HG02759 (cell line): ENCODE measurements around the gene RNF220.
"Not testable (repeated sequence)": the region's sequence is repeated elsewhere in the genome, so short reads cannot be mapped to it uniquely, and the experiment has no call there.

Experiments used
- ATAC-seq: cut with Tn5 transposase; IDR thresholded peaks from one replicate; pipeline ENCODE4 v1.9.1; 2021; ENCODE audit warnings: mild to moderate bottlenecking, moderate library complexity; ENCODE audit not compliant: unreplicated experiment

Gene RNF220

DNA sequence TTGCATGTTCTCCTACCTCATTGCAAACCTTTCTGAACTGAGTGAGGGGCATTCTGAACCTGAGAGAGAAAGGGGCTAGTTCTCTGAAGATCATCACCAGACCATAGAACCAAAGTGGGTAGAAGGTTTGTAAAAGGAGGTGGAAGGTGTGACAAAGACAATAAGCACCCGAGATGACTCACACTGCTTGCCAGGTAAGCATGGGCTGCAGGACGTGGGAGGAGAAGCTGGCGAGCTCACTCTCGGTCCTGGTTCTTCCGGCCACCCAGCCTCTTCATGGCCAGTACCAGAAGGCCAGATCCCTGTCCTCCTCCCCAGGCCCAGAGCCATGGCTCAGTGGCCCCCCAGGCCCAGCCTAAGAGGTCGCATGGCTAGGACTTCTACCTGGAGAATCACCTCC is 140.9 kb downstream of the RNF220 start:
- ATAC-seq: no peak

- ATAC-seq: no peak
Observed at GRCh38 chr1:44546403-44547053, 141.5 kb downstream of the RNF220 start.

- ATAC-seq: no peak
Observed at GRCh38 chr1:44547361-44547760, 142.3 kb downstream of the RNF220 start.

DNA sequence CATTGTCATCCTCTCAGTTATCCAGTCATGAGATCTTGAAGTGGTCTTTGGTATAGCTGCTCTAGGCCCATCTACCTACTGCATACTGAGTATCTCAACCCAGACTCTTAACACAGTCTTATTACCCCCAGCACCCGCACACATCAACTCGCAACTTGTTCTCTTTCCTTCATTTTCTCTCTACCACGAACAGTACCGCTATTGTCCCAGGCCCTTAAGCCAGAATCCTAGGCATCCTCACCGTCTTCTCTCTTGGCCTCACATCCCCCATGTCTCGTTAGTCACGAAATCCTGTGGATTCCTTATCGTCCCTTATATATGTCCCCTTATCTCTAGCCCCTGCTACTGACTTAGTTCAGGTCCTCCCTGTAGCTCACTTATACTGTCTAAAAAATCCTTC is 142.8 kb downstream of the RNF220 start:
- no peak for ATAC-seq

- no peak for ATAC-seq
Observed at GRCh38 chr1:44549510-44549909, 144.5 kb downstream of the RNF220 start.

- no peak for ATAC-seq
Observed at GRCh38 chr1:44553127-44553758, 148.2 kb downstream of the RNF220 start.

- no peak for ATAC-seq
Observed at GRCh38 chr1:44553771-44554170, 148.7 kb downstream of the RNF220 start.

- no peak for ATAC-seq
Observed at GRCh38 chr1:44554706-44555105, 149.7 kb downstream of the RNF220 start.

GRCh38 chr1:44557778-44558177 is 152.7 kb downstream of the RNF220 start:
- no peak for ATAC-seq

DNA sequence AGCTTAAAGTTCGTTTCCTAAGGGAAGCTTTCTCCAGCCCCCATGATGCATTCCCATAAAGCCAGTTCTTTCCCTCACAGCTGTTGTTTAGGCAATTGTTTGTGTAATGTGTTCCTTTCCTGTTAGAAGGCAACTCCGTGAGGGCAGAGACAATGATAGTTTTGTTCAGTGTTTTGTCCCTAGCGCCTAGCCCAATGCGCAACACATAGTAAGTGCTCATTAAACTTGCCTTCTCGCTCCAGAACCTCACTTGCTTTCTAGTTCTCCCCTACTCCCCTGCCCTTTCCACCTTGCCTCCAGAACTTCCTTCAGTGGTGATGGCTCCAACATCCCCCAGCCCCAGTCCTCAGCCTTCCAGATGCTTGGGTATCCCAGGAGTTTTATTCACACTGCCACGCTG is 153.8 kb downstream of the RNF220 start:
- ATAC-seq: no peak

DNA sequence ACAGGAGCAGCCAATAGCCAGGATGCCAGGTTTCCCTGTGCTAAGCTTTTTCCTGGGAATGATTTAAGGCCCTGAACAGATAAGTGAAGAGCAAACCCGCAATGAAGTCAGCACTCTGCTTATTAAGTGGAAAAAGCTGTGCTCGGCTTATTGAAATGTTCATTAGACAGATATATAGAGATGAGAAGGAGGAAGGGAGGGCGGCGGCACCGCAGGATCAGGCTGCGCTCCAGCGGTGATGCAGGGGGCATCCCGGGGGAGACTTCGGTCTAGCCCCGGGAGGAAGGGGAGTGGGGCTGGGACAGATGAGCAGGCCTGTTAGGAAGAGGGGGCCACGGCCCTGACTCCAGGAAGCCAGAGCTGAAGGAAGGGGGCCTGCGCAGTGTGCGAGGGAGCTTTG is 154.3 kb downstream of the RNF220 start:
- no peak for ATAC-seq

DNA sequence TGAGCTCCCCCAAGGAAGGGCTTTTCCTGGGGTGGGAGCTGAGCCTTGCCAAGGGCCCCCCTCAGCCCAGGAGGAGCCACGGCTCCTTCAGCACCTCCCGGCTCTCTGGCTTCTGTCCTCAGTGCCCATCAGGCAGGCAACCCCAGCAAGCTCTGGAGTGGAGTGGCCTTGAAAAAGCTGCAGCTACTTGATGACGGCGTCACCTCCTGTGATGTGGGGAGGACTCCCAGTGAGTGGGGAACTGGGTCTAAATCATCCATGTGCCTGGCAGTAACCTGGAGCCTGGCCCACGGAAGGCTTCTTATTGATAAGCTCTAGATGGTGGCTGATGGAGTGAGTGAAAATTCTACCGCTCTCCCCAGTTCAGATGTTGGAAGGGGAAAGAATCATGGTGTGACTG is 154.9 kb downstream of the RNF220 start:
- no peak for ATAC-seq

DNA sequence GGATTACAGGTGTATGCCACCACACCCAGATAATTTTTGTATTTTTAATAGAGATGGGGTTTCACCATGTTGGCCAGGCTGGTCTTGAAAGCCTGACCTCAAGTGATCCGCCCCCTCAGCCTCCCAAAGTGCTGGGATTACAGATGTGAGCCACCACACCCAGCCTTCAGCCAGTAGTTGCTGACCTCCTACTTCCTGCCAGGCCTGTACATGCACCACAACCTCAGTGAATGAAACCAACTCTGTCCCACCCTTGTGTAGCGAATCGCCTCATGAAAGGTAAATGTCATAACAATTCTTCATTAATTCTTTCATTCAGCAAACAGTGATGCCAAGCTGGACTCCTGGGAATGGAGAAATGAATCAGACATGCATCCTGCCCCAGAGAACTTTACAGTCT is 155.6 kb downstream of the RNF220 start:
- not testable (repeated sequence) for ATAC-seq

DNA sequence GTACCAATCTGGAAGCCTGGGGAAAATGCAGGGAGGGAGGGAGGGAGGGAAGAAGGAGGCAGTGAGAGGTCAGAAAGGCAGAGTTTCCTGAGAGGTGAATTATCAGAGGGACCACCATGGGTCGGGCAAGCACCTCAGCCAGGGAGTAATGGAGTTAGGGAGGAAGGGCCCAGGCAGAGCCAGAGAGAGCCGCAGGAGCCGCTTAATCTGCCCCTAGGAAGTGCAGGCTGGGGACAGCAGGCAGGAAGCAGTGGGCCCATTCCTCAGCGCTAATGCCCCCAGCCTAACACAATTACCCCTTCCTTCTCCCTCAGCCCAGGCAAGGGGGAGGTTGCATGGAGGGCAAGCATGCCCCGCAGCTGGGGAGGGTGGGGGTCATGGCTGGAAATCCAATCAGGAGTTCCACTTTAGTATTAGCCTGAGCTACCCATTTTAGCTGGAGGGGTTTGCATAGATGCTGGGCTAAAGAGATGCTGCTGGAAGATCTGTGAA is 160.2 kb downstream of the RNF220 start:
- no peak for ATAC-seq

- ATAC-seq: no peak
Observed at GRCh38 chr1:44565833-44566232, 160.8 kb downstream of the RNF220 start.

GRCh38 chr1:44566281-44567046 is 161.4 kb downstream of the RNF220 start:
- no peak for ATAC-seq

GRCh38 chr1:44568128-44568900 is 163.3 kb downstream of the RNF220 start:
- ATAC-seq: no peak

GRCh38 chr1:44569491-44569890 is 164.4 kb downstream of the RNF220 start:
- ATAC-seq: no peak

DNA sequence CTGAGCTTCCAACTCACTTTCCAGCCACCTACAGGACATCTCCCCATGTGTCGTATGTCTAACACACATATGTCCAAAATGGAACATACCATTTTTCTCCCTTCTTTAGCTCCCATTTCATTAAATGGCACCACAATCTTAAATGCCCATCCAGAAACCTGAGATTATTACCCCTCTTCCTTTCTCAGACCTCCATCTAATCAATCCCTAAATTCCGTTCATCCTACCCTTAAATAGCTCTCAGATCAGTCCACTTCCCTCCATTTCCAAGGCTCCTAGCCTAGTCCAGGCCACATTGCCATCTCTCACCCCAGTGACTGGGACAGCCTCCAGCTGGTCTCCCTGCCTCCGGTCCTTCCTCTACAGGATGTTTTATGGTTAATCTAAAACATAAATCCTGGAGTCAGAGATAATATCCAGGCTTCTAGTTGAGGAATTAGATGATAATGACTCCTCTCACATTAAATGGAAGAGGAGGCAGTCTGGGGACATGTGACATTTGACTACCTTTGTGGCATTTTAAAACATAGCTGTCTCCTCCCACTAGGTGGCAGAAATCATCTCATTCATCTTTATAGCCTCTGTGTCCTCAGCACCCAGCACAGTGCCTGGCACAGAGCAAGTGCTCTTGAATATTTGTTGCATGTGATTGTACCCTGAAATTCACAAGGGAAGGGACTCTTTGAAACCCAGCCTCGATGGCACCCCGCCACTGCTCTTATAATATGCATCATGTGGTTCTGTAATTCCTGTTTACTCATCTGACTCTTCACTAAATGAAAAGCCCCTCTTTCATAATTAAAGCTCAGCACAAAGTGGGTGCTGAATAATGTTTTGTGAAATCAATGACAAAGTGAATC is 166.9 kb downstream of the RNF220 start:
- ATAC-seq: no peak

GRCh38 chr1:44572572-44572879 is 167.5 kb downstream of the RNF220 start:
- ATAC-seq: no peak
